Tibial nerve (tissue), 4 donors: Measurements from ENCODE around the gene VPS37D. TPM values are rescaled to one million over a fixed set of nuclear protein-coding genes. Genes with fewer than 3 reads are reported as not detected.
"Not testable (repeated sequence)": the region's sequence is repeated elsewhere in the genome, so short reads cannot be mapped to it uniquely, and the experiment has no call there.

ENCODE experiments used
- DNase-seq, 2 donors: peaks; one replicate each; pipeline ENCODE4 v3.0.0-alpha.2; 2019; ENCODE audit warnings: low spot score in 2 of 2
- H3K27ac ChIP-seq, 4 donors: fragments of 200-600 bp; sonication (generic) in 3 of 4; one replicate each; pipeline ENCODE4 v1.5.1; 2017 to 2019; ENCODE audit warnings: mild to moderate bottlenecking in 1 of 4
- H3K27me3 ChIP-seq, 2 donors: fragments of 200-600 bp; sonication (generic) in 1 of 2; one replicate each; pipeline versions ENCODE4 v1.5.1 to v1.6.0; 2017 to 2019
- H3K36me3 ChIP-seq, 3 donors: fragments of 200-600 bp; sonication (generic); one replicate each; pipeline ENCODE4 v1.5.1; 2018 to 2019
- H3K4me1 ChIP-seq, 4 donors: fragments of 200-600 bp; sonication (generic) in 3 of 4; one replicate each; pipeline ENCODE4 v1.5.1; 2017 to 2019
- H3K4me3 ChIP-seq, 4 donors: fragments of 200-600 bp; sonication (generic) in 3 of 4; one replicate each; pipeline ENCODE4 v1.5.1; 2017 to 2019; ENCODE audit warnings: mild to moderate bottlenecking in 1 of 4, moderate library complexity in 1 of 4
- H3K9me3 ChIP-seq, 4 donors: fragments of 200-600 bp; sonication (generic) in 3 of 4; one replicate each; pipeline ENCODE4 v1.5.1; 2017 to 2019
- EP300 ChIP-seq, 2 donors: sonication (generic); formaldehyde crosslinking; IDR thresholded peaks; one replicate each; pipeline ENCODE4 v1.6.1; 2017; ENCODE audit warnings: antibody characterized with exemption in 2 of 2, mild to moderate bottlenecking in 1 of 2
- POLR2A ChIP-seq, 2 donors: fragments of 450-650 bp; IDR thresholded peaks; one replicate each; pipeline ENCODE4 v1.6.1; 2017; ENCODE audit warnings: antibody characterized with exemption in 2 of 2, mild to moderate bottlenecking in 2 of 2, moderate library complexity in 2 of 2
- WGBS, 2 donors: methylation state at CpG; one replicate each; pipeline ENCODE4 v1.1.5; 2018; 5-methylcytosine and 5-hydroxymethylcytosine counted together
- total RNA-seq, 4 donors: library from RNA; depleted of rRNA; stranded (reverse); fragments of >200 nt; gene quantifications; one replicate each; pipeline ENCODE4 v1.1.0, GENCODE V29; 2016
- TF ChIP-seq, protein P1 (sequence below), 5 experiments: fragments of 200-600 bp in 3 of 5; fragments of 450-650 bp in 2 of 5; sonication (generic) in 3 of 5; IDR thresholded peaks; one replicate each; pipeline ENCODE4 v1.5.1; 2016 to 2019; ENCODE audit warnings: antibody characterized with exemption in 5 of 5, mild to moderate bottlenecking in 3 of 5, moderate library complexity in 2 of 5

The VPS37D gene
- total RNA-seq, 4 donors from 2014 or later, result 1.1 to 4.2 (median 3.4) TPM

DNA sequence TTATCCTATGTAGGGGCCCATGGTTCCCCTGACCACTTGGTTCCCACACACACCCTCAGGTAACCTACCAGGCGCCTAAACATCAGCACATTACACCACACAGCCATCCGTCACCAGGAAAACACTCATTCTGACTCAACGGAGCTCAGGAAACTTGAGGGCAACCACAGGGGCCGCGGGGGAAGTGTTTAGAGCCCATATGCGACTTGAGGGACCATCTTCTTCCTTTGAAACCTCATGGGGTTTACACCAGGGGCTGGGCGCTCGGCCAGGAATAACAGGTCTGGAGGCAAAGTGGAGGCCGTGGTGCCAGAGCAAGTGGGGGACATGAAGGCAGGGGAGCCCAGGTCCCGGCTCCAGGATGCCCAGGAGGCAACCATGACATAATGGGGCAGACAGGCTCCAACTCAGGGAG is 50.4 kb downstream of the VPS37D start:
- H3K4me1 ChIP-seq, result peaks cover 0 to 35% (median 10%) of the 10 kb centered on the region in 4 donors
- WGBS, 2 donors, result 55 to 58% methylated on average over 10 of the region's 10 CpGs
- no peak overlapping the region for H3K27ac ChIP-seq

DNA sequence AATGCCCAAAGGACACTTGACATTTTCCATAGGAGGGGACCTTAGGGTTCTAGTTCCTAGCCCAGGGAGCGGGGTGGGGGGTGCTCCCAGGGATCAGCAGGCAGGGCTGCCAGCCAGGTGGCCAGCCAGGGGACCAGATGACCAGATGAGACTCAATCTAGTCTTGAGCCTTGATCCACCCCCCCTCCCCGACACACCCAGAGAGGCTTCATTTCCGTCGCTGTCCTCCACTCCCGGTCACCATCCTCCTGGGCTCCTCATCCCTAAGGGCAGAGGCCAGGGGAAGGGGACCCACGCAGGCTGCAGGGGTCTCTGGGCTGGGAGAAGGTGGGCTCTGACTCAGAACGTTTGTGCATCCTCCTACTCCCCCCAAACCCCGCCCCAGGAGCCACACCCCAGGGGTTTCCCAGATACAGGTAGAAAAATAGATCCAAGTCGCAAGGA is 50.8 kb downstream of the VPS37D start:
- 44 to 46% methylated on average over 9 of the region's 9 CpGs for WGBS, 2 donors
- Histone ChIP-seq H3K36me3 (peaks cover 0 to 9% (median 0%) of the 10 kb centered on the region in 3 donors), H3K4me3 (peak overlapping the region; percentile 64 to 87 (median 80)), H3K9me3 (no peaks in the 10 kb centered on the region), H3K4me1 (peaks cover 0 to 35% (median 10%) of the 10 kb centered on the region in 4 donors), H3K27ac (peak overlapping the region in 1 of 4 donors; percentile 66), H3K27me3 (no peaks in the 10 kb centered on the region)
- DNase-seq, result no peak
- no peak for TF ChIP-seq EP300 (IDR thresholded peaks at IDR 0.05)
- TF ChIP-seq, protein P1, sequence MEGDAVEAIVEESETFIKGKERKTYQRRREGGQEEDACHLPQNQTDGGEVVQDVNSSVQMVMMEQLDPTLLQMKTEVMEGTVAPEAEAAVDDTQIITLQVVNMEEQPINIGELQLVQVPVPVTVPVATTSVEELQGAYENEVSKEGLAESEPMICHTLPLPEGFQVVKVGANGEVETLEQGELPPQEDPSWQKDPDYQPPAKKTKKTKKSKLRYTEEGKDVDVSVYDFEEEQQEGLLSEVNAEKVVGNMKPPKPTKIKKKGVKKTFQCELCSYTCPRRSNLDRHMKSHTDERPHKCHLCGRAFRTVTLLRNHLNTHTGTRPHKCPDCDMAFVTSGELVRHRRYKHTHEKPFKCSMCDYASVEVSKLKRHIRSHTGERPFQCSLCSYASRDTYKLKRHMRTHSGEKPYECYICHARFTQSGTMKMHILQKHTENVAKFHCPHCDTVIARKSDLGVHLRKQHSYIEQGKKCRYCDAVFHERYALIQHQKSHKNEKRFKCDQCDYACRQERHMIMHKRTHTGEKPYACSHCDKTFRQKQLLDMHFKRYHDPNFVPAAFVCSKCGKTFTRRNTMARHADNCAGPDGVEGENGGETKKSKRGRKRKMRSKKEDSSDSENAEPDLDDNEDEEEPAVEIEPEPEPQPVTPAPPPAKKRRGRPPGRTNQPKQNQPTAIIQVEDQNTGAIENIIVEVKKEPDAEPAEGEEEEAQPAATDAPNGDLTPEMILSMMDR (IDR thresholded peaks at IDR 0.05), result no peak
- no peak for TF ChIP-seq POLR2A (IDR thresholded peaks at IDR 0.05)

More for the DNA sequence above, 50.4 kb downstream of the VPS37D start:
- Histone ChIP-seq H3K4me3 (peak overlapping the region in 2 of 4 donors; percentile 11 to 87), H3K9me3 (no peaks in the 10 kb centered on the region), H3K36me3 (peaks cover 0 to 9% (median 0%) of the 10 kb centered on the region in 3 donors), H3K27me3 (no peaks in the 10 kb centered on the region)
- TF ChIP-seq, protein P1 (IDR thresholded peaks at IDR 0.05), result no peak
- no peak for TF ChIP-seq POLR2A (IDR thresholded peaks at IDR 0.05)
- TF ChIP-seq EP300 (IDR thresholded peaks at IDR 0.05), result no peak
- DNase-seq, result no peak

DNA sequence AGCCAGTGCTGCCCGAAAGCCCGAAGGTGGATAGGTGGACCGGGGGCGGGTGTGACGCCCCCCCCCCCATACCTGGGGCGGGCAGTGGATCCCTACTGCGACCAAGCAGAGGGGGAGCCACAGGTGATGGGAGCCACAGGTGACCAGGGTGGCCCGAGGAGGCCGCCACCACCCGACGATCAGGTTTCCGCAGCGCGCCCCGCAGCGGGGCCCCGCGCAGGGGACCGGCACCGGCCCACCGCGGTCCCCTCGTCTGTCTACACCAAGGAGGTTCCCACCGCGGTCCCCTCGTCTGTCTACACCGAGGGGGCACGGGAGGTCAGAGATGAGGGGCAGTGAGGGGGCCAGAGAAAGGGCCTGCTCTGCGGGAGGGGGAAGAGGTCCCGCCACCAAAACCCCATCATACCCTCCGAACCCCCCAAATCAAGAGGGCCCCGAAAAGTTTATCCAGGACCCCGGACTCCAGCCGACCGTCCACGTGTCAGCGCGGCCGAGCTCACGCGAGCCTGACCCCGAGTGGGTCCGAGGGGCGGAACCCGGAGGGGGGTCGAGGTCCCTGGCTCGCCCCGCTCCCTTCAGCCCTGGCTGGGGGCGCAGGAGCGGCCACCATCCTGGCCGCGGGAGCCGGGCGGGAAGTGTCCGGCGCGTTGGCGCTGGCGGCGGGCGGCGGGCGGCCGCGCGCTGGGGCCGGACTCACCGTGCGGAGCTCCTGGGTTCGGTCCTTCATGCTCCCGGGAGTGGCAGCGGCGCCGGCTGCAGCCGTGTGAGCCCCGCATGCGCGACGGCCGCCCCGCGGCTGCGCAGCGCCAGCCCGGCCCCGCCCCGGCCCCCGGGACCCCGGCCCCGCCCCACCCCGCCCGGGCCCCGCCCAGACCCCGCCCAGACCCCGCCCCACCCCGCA is 51.5 kb downstream of the VPS37D start, which contains the start of gene STX1A:
Gene STX1A, minus strand, starts transcription at position 765 of the 901 bp plus-strand sequence. Its CDS starts 38 bp downstream, at position 727.
- WGBS, 2 donors, result 1 to 2% methylated on average over 38 to 85 of the region's 96 CpGs
- no peaks in the 10 kb centered on the region for H3K27me3 ChIP-seq
- no peaks in the 10 kb centered on the region for H3K9me3 ChIP-seq
- H3K27ac ChIP-seq, result peak within 1 kb of the TSS in 2 of 4 donors; percentile 52 to 66
- peaks cover 0 to 9% (median 0%) of the 10 kb centered on the region in 3 donors for H3K36me3 ChIP-seq
- peak within 1 kb of the TSS; percentile 64 to 87 (median 80) for H3K4me3 ChIP-seq
- TF ChIP-seq, protein P1 (IDR thresholded peaks at IDR 0.05), result no peak
- peak in 1 of 2 donors; percentile 38 for TF ChIP-seq POLR2A (IDR thresholded peaks at IDR 0.05)
- DNase-seq, result no peak
- peaks cover 0 to 35% (median 10%) of the 10 kb centered on the region in 4 donors for H3K4me1 ChIP-seq

DNA sequence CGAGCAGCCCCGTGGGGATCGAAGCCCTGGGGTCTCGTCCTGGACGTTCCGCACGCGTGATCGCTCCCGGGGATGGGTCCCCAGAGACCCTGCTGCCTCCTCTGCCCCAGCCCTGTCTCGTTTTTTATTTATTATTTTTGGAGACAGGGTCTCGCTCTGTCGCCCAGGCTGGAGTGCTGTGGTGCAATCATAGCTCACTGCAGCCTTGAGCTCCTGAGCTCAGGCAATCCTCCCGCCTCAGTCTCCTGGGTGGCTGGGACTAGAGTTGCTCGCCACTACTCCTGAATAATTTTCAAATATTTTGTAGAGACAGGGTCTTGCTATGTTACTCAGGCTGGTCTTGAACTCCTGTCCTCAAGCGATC is 52.2 kb downstream of the VPS37D start:
- Histone ChIP-seq H3K27ac (no peak overlapping the region), H3K4me3 (peak overlapping the region; percentile 31 to 87 (median 62))
- WGBS, 2 donors, result 11 to 30% methylated on average over 6 to 11 of the region's 16 CpGs

DNA sequence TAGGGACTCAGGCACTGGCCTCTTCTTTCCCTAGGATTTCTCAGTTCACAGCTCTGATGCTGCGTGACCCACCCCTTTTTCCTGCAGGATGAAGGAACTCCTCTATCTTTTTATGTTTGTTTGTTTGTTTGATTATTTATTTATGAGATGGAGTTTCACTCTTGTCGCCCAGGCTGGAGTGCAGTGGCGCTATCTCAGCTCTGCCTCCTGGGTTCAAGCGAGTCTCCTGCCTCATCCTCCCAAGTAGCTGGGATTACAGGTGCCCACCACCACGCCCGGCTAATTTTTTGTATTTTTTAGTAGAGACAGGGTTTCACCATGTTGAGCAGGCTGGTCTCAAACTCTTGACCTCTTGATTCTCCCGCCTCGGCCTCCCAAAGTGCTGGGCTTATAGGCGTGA is 52.8 kb downstream of the VPS37D start:
- 96 to 97% methylated on average over 9 of the region's 9 CpGs for WGBS, 2 donors
- not testable (repeated sequence) for DNase-seq

More for the DNA sequence above, 52.2 kb downstream of the VPS37D start:
- no peak for DNase-seq
- Histone ChIP-seq H3K4me1 (peaks cover 0 to 35% (median 10%) of the 10 kb centered on the region in 4 donors), H3K36me3 (peaks cover 0 to 9% (median 0%) of the 10 kb centered on the region in 3 donors), H3K27me3 (no peaks in the 10 kb centered on the region), H3K9me3 (no peaks in the 10 kb centered on the region)
- TF ChIP-seq, protein P1 (IDR thresholded peaks at IDR 0.05), result no peak
- no peak for TF ChIP-seq EP300 (IDR thresholded peaks at IDR 0.05)
- no peak for TF ChIP-seq POLR2A (IDR thresholded peaks at IDR 0.05)

More for the DNA sequence above, 52.8 kb downstream of the VPS37D start:
- H3K27me3 ChIP-seq, H3K4me3 ChIP-seq, H3K27ac ChIP-seq, H3K9me3 ChIP-seq, H3K36me3 ChIP-seq: not testable (repeated sequence)
- peaks cover 0 to 35% (median 10%) of the 10 kb centered on the region in 4 donors for H3K4me1 ChIP-seq
